BLaER1 treated with 17β-estradiol and CSF1 and Interleukin-3, amounts not matched to agents 10 nM and 100 nM (cell line): ENCODE data around the gene RHOH.
"Not testable (repeated sequence)": the region's sequence is repeated elsewhere in the genome, so short reads cannot be mapped to it uniquely, and the experiment has no call there.

Source experiments
- H3K27ac ChIP-seq, 11 experiments: shearing (Covaris generic); formaldehyde crosslinking; 2 replicates each; pipeline ENCODE4 v1.8.1; 2022
- H3K27me3 ChIP-seq, 11 experiments: shearing (Covaris generic); formaldehyde crosslinking; 2 replicates each; pipeline ENCODE4 v1.8.1; 2022
- H3K36me3 ChIP-seq, 11 experiments: shearing (Covaris generic); formaldehyde crosslinking; 2 replicates each; pipeline ENCODE4 v1.8.1; 2022
- H3K4me1 ChIP-seq, 10 experiments: shearing (Covaris generic); formaldehyde crosslinking; 2 replicates each; pipeline ENCODE4 v1.8.1; 2022
- H3K4me2 ChIP-seq, 11 experiments: shearing (Covaris generic); formaldehyde crosslinking; 2 replicates each; pipeline ENCODE4 v1.8.1; 2022
- H3K4me3 ChIP-seq, 10 experiments: shearing (Covaris generic); formaldehyde crosslinking; 2 replicates each; pipeline ENCODE4 v1.8.1; 2022
- H3K9ac ChIP-seq, 11 experiments: shearing (Covaris generic); formaldehyde crosslinking; 2 replicates each; pipeline ENCODE4 v1.8.1; 2022
- H3K9me3 ChIP-seq, 11 experiments: shearing (Covaris generic); formaldehyde crosslinking; replicated peaks in 1 of 11; 2 replicates each; pipeline ENCODE4 v1.8.1; 2022
- H4K20me1 ChIP-seq, 11 experiments: shearing (Covaris generic); formaldehyde crosslinking; 2 replicates each; pipeline ENCODE4 v1.8.1; 2022
- Cebpa-rat ChIP-seq, 11 experiments: shearing (Covaris generic); IDR thresholded peaks; 2 replicates each; pipeline ENCODE4 v1.8.1; 2022

RHOH gene

DNA sequence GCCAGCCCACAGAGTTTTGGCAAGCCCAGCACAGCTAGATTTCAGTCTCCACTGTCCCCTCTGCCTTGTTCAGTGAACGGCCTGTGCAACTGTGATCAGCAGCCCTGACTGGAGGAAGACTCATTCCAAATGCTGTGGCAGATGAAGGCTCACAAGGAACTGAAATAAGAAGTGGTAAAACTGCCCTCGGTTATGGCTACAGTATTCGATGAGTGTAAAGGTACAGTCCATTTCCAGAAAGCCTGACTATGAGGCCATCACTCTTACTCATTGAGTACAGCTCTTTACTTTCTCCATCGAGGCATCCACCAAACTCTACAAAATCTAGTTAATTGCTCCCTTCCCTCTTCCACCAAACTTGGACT, 69.1 kb downstream of the RHOH start:
- Histone ChIP-seq H3K9ac (peak overlapping the region in 7 of 11 experiments; percentile 34 to 70 (median 54); a peak in 11 of 22 replicates), H4K20me1 (no peaks in the 10 kb centered on the region), H3K36me3 (no peaks in the 10 kb centered on the region), H3K4me1 (peaks cover 23 to 29% (median 26%) of the 10 kb centered on the region in 10 experiments), H3K9me3 (peaks cover 0 to 18% (median 6%) of the 10 kb centered on the region in 11 experiments; a peak in 10 of 22 replicates), H3K4me3 (no peak overlapping the region), H3K27ac (peak overlapping the region in 8 of 11 experiments; percentile 33 to 72 (median 55); a peak in 15 of 22 replicates), H3K27me3 (no peaks in the 10 kb centered on the region), H3K4me2 (peak overlapping the region; percentile 66 to 90 (median 77))
- no peak for TF ChIP-seq Cebpa-rat (IDR thresholded peaks at IDR 0.05)

- H3K4me3 ChIP-seq: no peak overlapping the region
Observed at GRCh38 chr4:40269133-40269532, 72.3 kb downstream of the RHOH start.

GRCh38 chr4:40270609-40271008, 73.8 kb downstream of the RHOH start:
- no peak for TF ChIP-seq Cebpa-rat (IDR thresholded peaks at IDR 0.05)
- Histone ChIP-seq H3K9me3 (peaks cover 0 to 18% (median 6%) of the 10 kb centered on the region in 11 experiments; a peak in 10 of 22 replicates), H3K27ac (no peak overlapping the region)

More at GRCh38 chr4:40269133-40269532, 72.3 kb downstream of the RHOH start:
- Histone ChIP-seq H4K20me1 (no peaks in the 10 kb centered on the region), H3K4me2 (no peak overlapping the region), H3K9me3 (peaks cover 0 to 18% (median 6%) of the 10 kb centered on the region in 11 experiments; a peak in 10 of 22 replicates), H3K36me3 (no peaks in the 10 kb centered on the region), H3K27ac (no peak overlapping the region), H3K9ac (no peak overlapping the region), H3K4me1 (peaks cover 22 to 26% (median 24%) of the 10 kb centered on the region in 10 experiments), H3K27me3 (no peaks in the 10 kb centered on the region)
- no peak for TF ChIP-seq Cebpa-rat (IDR thresholded peaks at IDR 0.05)

DNA sequence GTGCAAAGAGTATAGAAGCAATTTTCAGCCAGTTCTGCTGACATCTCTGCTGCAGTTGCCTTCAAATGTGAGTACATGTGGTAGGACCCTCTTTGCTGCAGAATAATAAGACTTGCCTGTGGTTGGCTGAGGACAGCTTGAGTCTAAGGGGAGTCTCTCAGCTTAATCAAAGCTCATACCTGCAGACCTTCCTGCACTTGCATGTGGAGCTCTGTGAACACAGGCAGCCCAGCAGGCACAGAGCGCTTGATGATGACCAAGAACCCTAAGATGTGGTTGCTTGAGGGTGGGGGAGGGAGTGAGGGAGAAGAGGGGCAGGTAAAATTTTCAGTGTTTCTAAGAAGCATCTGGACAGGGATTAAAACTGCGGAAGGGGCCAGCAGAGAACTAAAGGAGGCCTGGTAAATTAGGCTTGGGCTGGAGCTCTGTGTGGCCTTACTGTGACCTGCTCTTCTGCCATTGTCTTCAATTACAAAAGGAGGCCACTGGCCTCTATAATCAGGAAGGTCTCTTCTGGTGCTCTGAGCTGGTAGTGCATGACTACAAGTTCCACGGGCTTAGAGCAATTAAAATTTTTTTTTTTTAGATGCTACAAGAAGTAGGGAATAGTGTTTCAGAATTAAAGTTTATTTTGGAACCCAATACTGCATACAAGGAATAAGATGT, 78.4 kb downstream of the RHOH start:
- TF ChIP-seq Cebpa-rat (IDR thresholded peaks at IDR 0.05): no peak
- H3K27me3 ChIP-seq: no peaks in the 10 kb centered on the region
- H4K20me1 ChIP-seq: no peaks in the 10 kb centered on the region
- no peak overlapping the region for H3K4me3 ChIP-seq
- H3K9ac ChIP-seq: no peak overlapping the region
- no peaks in the 10 kb centered on the region for H3K36me3 ChIP-seq
- H3K4me1 ChIP-seq: peaks cover 0 to 12% (median 6%) of the 10 kb centered on the region in 10 experiments; a peak in 9 of 20 replicates
- no peak overlapping the region for H3K4me2 ChIP-seq
- H3K9me3 ChIP-seq: peaks cover 0 to 5% (median under 1%) of the 10 kb centered on the region in 11 experiments; a peak in 2 of 22 replicates
- no peak overlapping the region for H3K27ac ChIP-seq

More at GRCh38 chr4:40270609-40271008, 73.8 kb downstream of the RHOH start:
- Histone ChIP-seq H4K20me1 (no peaks in the 10 kb centered on the region), H3K36me3 (no peaks in the 10 kb centered on the region), H3K4me3 (no peak overlapping the region), H3K4me2 (no peak overlapping the region), H3K9ac (no peak overlapping the region), H3K4me1 (peaks cover 8 to 12% (median 9%) of the 10 kb centered on the region in 10 experiments), H3K27me3 (no peaks in the 10 kb centered on the region)

GRCh38 chr4:40276546-40276945, 79.7 kb downstream of the RHOH start:
- H3K36me3 ChIP-seq: no peaks in the 10 kb centered on the region
- peaks cover 0 to 5% (median 3%) of the 10 kb centered on the region in 11 experiments; a peak in 8 of 22 replicates for H3K9me3 ChIP-seq
- H3K4me2 ChIP-seq: peak overlapping the region in 3 of 11 experiments; percentile 7 to 35 (median 8); a peak in 4 of 22 replicates
- H3K4me1 ChIP-seq: peaks cover 0 to 12% (median 6%) of the 10 kb centered on the region in 10 experiments; a peak in 9 of 20 replicates
- no peaks in the 10 kb centered on the region for H4K20me1 ChIP-seq
- H3K4me3 ChIP-seq: no peak overlapping the region
- H3K9ac ChIP-seq: no peak overlapping the region
- TF ChIP-seq Cebpa-rat (IDR thresholded peaks at IDR 0.05): no peak
- H3K27me3 ChIP-seq: no peaks in the 10 kb centered on the region
- H3K27ac ChIP-seq: no peak overlapping the region

GRCh38 chr4:40280586-40280985, 83.8 kb downstream of the RHOH start:
- H3K4me3 ChIP-seq: no peak overlapping the region
- H3K9me3 ChIP-seq: peaks cover 0 to 15% (median 9%) of the 10 kb centered on the region in 11 experiments; a peak in 12 of 22 replicates
- H3K9ac ChIP-seq: no peak overlapping the region
- H4K20me1 ChIP-seq: no peaks in the 10 kb centered on the region
- no peak overlapping the region for H3K4me2 ChIP-seq
- H3K27me3 ChIP-seq: no peaks in the 10 kb centered on the region
- H3K4me1 ChIP-seq: peaks cover 13 to 33% (median 20%) of the 10 kb centered on the region in 10 experiments; a peak in 19 of 20 replicates
- H3K27ac ChIP-seq: no peak overlapping the region
- H3K36me3 ChIP-seq: no peaks in the 10 kb centered on the region
- TF ChIP-seq Cebpa-rat (IDR thresholded peaks at IDR 0.05): no peak

DNA sequence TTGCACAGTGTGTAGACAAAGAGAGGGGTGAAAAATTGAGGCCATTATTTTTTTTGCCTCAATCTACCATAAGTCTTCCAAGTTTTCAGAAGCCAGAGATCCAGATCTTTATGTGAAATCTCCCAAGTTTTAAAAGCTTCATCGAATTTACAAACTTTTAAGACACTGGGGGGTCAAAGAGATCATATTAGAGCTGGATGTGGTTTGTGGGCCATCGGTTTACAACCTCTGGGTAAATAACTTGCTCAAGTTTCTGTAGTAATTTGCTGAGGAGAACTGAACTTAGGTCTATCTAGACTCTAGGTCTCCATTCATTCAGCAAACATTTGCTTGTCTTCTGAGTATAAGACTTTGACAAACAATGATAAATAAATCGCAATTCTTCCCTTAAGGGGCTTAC, 84.3 kb downstream of the RHOH start:
- Histone ChIP-seq H3K4me2 (no peak overlapping the region), H3K4me1 (peaks cover 13 to 33% (median 20%) of the 10 kb centered on the region in 10 experiments; a peak in 19 of 20 replicates), H3K27me3 (no peaks in the 10 kb centered on the region), H3K4me3 (no peak overlapping the region), H3K36me3 (no peaks in the 10 kb centered on the region), H3K27ac (no peak overlapping the region), H3K9me3 (peaks cover 0 to 15% (median 9%) of the 10 kb centered on the region in 11 experiments; a peak in 12 of 22 replicates), H3K9ac (no peak overlapping the region), H4K20me1 (no peaks in the 10 kb centered on the region)
- TF ChIP-seq Cebpa-rat (IDR thresholded peaks at IDR 0.05): no peak

GRCh38 chr4:40281913-40282312, 85.1 kb downstream of the RHOH start:
- no peaks in the 10 kb centered on the region for H3K36me3 ChIP-seq
- H3K9me3 ChIP-seq: peaks cover 0 to 20% (median 9%) of the 10 kb centered on the region in 11 experiments; a peak in 12 of 22 replicates
- no peak overlapping the region for H3K4me3 ChIP-seq
- no peak overlapping the region for H3K9ac ChIP-seq
- no peaks in the 10 kb centered on the region for H4K20me1 ChIP-seq
- H3K4me1 ChIP-seq: peaks cover 13 to 26% (median 18%) of the 10 kb centered on the region in 10 experiments; a peak in 19 of 20 replicates
- H3K27me3 ChIP-seq: no peaks in the 10 kb centered on the region
- H3K4me2 ChIP-seq: no peak overlapping the region
- no peak overlapping the region for H3K27ac ChIP-seq
- no peak for TF ChIP-seq Cebpa-rat (IDR thresholded peaks at IDR 0.05)

GRCh38 chr4:40282857-40283256, 86.0 kb downstream of the RHOH start:
- not testable (repeated sequence) for H3K36me3 ChIP-seq, H3K27me3 ChIP-seq, H3K9ac ChIP-seq, H4K20me1 ChIP-seq, H3K4me3 ChIP-seq
- Histone ChIP-seq H3K27ac (0 out of 22 replicates have a peak overlapping the region, but pooled peaks of 1 of the 11 experiments have one; percentile 34), H3K4me2 (peak overlapping the region in 2 of 11 experiments; percentile 55 to 65; a peak in 1 of 22 replicates), H3K9me3 (peaks cover 0 to 24% (median 9%) of the 10 kb centered on the region in 11 experiments; a peak in 12 of 22 replicates), H3K4me1 (peaks cover 13 to 31% (median 19%) of the 10 kb centered on the region in 10 experiments; a peak in 19 of 20 replicates)
